GM10248 (cell line): ENCODE measurements around the gene EXOC3.

Source experiments
- CTCF ChIA-PET: fragments of 300-600 bp; sonication (Branson Sonifier 250); formaldehyde crosslinking; extraction: SDS; loops from one replicate; lab custom pipeline; 2021; ENCODE audit warnings: antibody characterized with exemption; lab: Yijun Ruan, JAX
- POLR2A ChIA-PET: fragments of 350-650 bp; sonication (Branson Sonifier 250); formaldehyde crosslinking; extraction: SDS; loops from one replicate; lab custom pipeline; 2020; ENCODE audit warnings: antibody characterized with exemption; lab: Yijun Ruan, JAX
- DNase-seq: peaks from one replicate; pipeline ENCODE4 v3.0.0; 2012; ENCODE audit errors: extremely low spot score
- TF ChIP-seq, protein P1 (sequence below): IDR thresholded peaks from 2 replicates; pipeline ENCODE4 v1.5.1; 2012; ENCODE audit warnings: mild to moderate bottlenecking, low read depth; ENCODE audit errors: extremely low read depth, missing control alignments, control extremely low read depth

Gene EXOC3

DNA sequence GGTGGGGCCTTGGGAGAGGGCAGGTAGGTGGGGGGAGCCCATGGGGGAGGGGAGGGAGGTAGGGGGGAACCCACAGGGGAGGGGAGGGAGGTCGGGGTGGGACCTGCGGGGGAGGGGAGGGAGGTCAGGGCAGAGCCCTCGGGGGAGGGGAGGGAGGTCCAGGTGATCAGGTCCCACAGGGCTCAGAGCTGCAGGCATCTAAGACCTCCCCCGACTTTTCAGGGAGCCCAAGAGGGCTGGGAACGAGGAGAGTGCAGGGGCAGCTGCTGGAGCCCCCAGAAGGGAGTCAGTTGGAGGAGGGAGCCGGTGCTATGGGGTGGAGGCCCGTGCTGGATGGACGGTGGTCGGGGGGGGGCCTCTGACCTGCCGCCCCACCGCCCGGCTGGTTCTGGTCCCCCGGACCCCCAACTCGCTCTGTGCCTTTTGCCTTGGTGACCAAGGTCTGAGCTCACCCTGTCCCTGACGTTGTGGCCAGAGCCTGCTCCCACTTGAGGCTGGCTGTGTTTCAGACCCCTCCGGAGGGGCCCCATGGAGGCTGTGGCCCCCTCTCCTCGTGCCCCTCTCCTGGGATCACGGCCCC lies 49.4 kb downstream of the EXOC3 start:
- TF ChIP-seq, protein P1, sequence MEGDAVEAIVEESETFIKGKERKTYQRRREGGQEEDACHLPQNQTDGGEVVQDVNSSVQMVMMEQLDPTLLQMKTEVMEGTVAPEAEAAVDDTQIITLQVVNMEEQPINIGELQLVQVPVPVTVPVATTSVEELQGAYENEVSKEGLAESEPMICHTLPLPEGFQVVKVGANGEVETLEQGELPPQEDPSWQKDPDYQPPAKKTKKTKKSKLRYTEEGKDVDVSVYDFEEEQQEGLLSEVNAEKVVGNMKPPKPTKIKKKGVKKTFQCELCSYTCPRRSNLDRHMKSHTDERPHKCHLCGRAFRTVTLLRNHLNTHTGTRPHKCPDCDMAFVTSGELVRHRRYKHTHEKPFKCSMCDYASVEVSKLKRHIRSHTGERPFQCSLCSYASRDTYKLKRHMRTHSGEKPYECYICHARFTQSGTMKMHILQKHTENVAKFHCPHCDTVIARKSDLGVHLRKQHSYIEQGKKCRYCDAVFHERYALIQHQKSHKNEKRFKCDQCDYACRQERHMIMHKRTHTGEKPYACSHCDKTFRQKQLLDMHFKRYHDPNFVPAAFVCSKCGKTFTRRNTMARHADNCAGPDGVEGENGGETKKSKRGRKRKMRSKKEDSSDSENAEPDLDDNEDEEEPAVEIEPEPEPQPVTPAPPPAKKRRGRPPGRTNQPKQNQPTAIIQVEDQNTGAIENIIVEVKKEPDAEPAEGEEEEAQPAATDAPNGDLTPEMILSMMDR: no peak
- POLR2A ChIA-PET: no interaction called here
- DNase-seq: no peak
- CTCF ChIA-PET: no interaction called here

DNA sequence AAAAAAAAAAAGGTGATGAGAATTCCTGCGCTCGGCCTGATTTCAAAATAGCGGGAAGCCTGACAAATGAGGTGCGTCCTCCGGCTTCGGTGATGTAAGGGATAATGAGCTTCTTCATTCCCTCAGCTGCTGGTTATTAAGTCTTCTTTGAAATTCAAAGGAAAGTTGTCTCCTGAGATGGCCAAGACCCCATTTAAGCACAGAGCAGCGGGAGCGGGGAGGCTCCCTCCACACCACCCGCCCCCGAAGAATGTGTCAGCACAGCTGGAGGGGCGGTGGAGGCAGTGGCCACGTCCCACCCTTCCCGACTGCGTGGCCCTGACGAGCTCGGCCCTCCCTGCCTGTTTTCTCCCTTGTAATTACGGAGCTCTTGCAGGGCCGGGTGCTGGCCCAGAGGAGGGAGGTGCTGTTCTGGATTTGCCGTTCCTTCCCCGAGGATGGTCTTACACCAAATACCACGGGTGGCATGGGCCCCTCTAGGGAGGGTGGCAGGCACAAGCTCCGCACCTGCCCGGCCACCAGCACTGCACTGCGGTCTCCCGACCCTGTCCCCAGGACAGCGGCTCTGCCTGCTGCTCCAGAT lies 50.2 kb downstream of the EXOC3 start:
- CTCF ChIA-PET: interaction anchor here (1.1 kb wide), 1 partner anchor 47 kb away, joined by 4 read pairs; no protein-coding TSS in a partner anchor
- TF ChIP-seq, protein P1: no peak
- POLR2A ChIA-PET: no interaction called here
- DNase-seq: no peak

DNA sequence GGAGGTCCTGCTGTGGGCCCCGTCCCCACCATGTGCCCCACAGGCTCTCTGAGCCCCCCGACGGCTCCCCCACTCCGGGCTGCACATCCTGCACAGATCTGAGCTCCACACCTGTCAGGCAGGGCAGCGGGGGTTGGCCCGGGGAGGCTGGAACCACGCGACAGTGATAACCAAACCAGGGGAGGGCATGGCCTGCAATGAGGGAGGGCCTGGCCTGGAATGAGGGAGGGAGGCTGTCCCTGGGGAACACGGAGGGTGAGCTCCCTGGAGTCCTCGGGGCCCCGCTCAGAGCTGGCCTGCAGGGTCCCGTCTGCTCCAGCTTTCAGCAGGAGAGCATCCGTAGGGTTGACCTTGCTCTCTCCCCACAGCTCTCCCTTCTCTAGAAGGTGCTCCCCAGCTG lies 50.8 kb downstream of the EXOC3 start:
- TF ChIP-seq, protein P1: no peak
- no peak for DNase-seq
- CTCF ChIA-PET: interaction anchor here (1.1 kb wide), 1 partner anchor 47 kb away, joined by 4 read pairs; no protein-coding TSS in a partner anchor
- POLR2A ChIA-PET: no interaction called here

DNA sequence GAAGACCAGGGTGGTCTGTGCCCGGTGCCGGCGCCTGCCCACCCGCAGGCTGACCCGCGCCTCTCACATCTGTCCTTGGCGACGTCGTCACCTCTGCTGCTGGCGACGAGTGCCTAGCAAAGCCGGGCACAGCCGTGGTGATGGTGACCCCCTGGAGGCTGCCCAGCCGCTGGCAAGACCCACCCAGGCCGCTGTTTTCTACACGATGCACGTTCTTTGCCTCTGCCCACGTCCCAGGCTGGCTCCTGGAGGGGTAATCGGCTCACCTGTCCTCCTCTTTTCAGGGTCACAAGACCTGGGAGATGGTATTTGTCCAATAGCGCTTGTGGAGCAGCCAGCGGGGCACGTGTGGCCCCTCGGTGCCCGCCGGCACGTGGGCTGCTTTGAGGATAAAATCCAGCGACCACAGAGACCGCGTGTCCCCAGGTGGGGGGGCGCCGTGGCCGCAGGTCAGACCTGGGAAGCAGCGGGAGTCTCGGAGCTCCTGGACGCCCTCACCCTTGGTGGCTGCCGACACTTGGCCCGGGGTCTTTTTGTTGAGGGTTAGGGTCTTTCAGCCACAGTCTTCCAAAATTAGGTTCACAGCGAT lies 51.8 kb downstream of the EXOC3 start:
- ChIA-PET CTCF (interaction anchor here (1.6 kb wide), 1 partner anchor 8 kb away, joined by 3 read pairs; no protein-coding TSS in a partner anchor), POLR2A (no interaction called here)
- TF ChIP-seq, protein P1: no peak
- DNase-seq: no peak

DNA sequence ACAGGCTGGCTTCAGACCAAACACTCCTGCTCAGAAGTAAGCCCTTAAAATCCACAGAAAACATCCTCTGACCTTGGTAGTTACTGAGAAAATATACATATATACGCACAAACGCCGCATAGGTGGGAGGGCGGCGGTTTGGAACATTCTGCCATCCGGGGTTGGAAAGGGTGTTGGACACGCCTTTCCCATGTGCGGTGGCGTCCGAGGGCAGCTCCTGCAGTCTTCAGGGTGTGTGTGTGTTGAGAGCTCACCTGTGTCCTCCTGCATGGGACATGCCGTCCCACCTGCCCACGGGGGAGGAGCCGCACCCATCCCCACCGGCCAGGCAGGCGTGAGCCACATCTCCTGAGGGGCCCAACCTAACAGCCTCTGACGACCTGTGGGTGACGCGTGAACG lies 53.1 kb downstream of the EXOC3 start:
- ChIA-PET POLR2A (no interaction called here), CTCF (no interaction called here)
- TF ChIP-seq, protein P1: no peak
- DNase-seq: no peak

DNA sequence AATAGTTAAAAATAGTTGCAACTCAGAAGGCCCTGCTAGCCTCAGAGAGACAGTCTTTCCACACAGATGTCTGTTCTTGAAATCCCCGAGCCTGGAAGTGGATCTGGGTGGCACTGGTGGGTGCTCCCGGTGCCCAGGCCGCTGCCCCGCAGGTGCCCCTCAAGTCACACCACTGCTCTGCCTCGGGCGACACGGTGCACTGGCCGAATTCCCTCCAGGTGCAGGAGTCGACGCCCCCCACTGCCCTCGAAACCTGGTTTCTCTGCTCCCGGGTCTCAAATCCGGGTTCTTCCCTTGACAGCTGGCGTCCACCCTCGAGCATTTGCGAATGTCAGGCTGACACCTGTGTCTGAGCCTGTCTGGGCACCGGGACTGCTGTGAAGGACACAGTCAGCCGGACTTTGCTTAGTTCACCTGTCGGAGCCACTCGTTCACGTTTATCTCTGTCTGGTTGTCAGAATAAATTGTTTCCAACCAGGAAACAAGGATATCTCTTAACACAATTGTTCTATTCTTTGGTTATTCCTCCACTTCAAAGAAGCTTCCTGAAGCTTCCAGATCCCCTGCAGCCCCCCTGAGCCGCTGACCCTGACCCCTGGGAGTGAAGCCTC lies 54.2 kb downstream of the EXOC3 start:
- DNase-seq: no peak
- CTCF ChIA-PET: no interaction called here
- POLR2A ChIA-PET: no interaction called here
- TF ChIP-seq, protein P1: no peak
